Measurements from ENCODE around the gene MTA1. TPM values are rescaled to one million over a fixed set of nuclear protein-coding genes. Genes with fewer than 3 reads are reported as not detected.
A peak's percentile ranks its signal among the peaks of the same experiment; 100 is the strongest.

MTA1 gene
- total RNA-seq, 1 experiment from 2014 or later = 238 TPM

DNA sequence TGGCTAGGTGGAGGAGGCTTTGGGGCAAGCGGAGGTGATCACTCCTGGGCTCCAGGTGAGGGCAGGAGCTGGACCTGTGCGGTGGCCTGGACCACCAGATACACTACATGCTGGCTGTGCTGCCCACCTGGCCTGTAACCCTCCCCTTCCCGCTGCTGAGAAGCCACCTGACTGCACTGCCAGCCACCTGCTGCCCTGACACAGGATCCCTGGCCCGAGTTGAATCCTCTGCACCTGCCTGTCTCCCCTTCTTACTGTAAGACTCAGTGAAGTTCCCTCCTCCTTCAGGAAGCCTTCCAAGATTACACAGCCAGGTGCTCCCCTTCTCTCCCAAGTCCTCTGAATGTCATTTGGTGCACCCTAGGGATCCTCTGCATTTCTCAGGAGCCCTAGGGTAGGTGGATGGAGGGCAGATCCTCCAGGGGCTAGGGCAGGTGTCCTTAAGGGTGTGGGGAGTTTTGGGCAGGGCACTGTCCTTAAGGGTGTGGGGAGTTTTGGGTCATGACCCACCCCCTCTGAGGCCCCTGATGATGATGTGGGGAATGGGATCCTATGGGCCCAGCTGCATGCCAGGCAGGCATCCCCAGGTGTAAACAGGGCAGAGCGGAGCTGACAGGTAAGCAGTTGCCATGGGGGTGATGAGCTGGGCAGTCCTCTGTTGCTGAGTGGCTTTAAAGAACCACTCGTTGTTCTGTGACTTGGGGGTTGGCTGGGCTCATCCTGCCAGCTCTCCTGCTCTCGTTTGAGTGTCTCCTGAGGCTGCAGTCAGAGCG is 6.7 kb upstream of the MTA1 start:
- H3K4me1 ChIP-seq (ENCODE audit: insufficient read depth, low read length, poor library complexity, severe bottlenecking) = peaks cover 12% of the 10 kb centered on the region
- no peaks in the 10 kb centered on the region for H3K27me3 ChIP-seq (replicated peaks; ENCODE audit: insufficient read depth, low read depth, low read length, poor library complexity)
- no peaks in the 10 kb centered on the region for H3K9me3 ChIP-seq (ENCODE audit: low read depth, low read length, poor library complexity, severe bottlenecking)
- POLR2A ChIA-PET (ENCODE audit: low non-redundant PET) = no interaction called here
- DNase-seq (ENCODE audit: low spot score) = no peak
- no peaks in the 10 kb centered on the region for H3K36me3 ChIP-seq (ENCODE audit: insufficient read depth, low read length, poor library complexity, severe bottlenecking)
- BruUV-seq (replicated peaks) = no TSS peak
- no peak overlapping the region for H3K4me3 ChIP-seq (ENCODE audit: low read depth, low read length, poor library complexity, severe bottlenecking)
- H3K27ac ChIP-seq (ENCODE audit: low read depth, low read length, poor library complexity, severe bottlenecking) = no peak overlapping the region
- CTCF ChIA-PET = no interaction called here
- intact Hi-C loops (cut with micrococcal nuclease; ENCODE audit: unreplicated experiment) = no loop called here
- TF ChIP-seq, protein P1, sequence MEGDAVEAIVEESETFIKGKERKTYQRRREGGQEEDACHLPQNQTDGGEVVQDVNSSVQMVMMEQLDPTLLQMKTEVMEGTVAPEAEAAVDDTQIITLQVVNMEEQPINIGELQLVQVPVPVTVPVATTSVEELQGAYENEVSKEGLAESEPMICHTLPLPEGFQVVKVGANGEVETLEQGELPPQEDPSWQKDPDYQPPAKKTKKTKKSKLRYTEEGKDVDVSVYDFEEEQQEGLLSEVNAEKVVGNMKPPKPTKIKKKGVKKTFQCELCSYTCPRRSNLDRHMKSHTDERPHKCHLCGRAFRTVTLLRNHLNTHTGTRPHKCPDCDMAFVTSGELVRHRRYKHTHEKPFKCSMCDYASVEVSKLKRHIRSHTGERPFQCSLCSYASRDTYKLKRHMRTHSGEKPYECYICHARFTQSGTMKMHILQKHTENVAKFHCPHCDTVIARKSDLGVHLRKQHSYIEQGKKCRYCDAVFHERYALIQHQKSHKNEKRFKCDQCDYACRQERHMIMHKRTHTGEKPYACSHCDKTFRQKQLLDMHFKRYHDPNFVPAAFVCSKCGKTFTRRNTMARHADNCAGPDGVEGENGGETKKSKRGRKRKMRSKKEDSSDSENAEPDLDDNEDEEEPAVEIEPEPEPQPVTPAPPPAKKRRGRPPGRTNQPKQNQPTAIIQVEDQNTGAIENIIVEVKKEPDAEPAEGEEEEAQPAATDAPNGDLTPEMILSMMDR (conservative IDR thresholded peaks at IDR 0.05; ENCODE audit: low read depth, low read length) = no peak
- TF ChIP-seq EZH2 (IDR thresholded peaks at IDR 0.05; ENCODE audit: borderline replicate concordance, low read depth, low read length, poor library complexity, severe bottlenecking) = no peak

DNA sequence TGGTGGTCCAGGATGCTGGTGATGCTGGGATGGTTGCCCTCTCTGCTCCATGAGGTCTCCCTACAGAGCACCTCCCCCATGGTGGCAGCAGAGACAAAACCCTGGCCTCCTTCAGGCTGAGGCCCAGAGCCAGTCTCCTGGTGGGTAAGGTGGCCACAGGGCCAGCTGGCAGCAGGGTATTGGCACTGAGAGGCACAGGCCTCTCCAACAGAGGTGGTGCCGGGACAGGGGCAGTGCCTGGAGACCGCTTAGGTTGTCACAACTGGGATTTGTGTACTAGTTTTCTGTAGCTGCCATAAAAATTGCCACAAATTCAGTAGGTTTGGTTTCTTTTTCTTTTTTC is 6.1 kb upstream of the MTA1 start:
- Histone ChIP-seq H3K4me1 (ENCODE audit: insufficient read depth, low read length, poor library complexity, severe bottlenecking) (peaks cover 14% of the 10 kb centered on the region), H3K9me3 (ENCODE audit: low read depth, low read length, poor library complexity, severe bottlenecking) (no peaks in the 10 kb centered on the region), H3K27me3 (replicated peaks; ENCODE audit: insufficient read depth, low read depth, low read length, poor library complexity) (no peaks in the 10 kb centered on the region), H3K36me3 (ENCODE audit: insufficient read depth, low read length, poor library complexity, severe bottlenecking) (no peaks in the 10 kb centered on the region), H3K4me3 (ENCODE audit: low read depth, low read length, poor library complexity, severe bottlenecking) (no peak overlapping the region), H3K27ac (ENCODE audit: low read depth, low read length, poor library complexity, severe bottlenecking) (no peak overlapping the region)
- BruUV-seq (replicated peaks) = no TSS peak
- DNase-seq (ENCODE audit: low spot score) = no peak
- TF ChIP-seq, protein P1 (conservative IDR thresholded peaks at IDR 0.05; ENCODE audit: low read depth, low read length) = no peak
- no peak for TF ChIP-seq EZH2 (IDR thresholded peaks at IDR 0.05; ENCODE audit: borderline replicate concordance, low read depth, low read length, poor library complexity, severe bottlenecking)
- CTCF ChIA-PET = no interaction called here
- POLR2A ChIA-PET (ENCODE audit: low non-redundant PET) = no interaction called here
- intact Hi-C loops (cut with micrococcal nuclease; ENCODE audit: unreplicated experiment) = no loop called here

DNA sequence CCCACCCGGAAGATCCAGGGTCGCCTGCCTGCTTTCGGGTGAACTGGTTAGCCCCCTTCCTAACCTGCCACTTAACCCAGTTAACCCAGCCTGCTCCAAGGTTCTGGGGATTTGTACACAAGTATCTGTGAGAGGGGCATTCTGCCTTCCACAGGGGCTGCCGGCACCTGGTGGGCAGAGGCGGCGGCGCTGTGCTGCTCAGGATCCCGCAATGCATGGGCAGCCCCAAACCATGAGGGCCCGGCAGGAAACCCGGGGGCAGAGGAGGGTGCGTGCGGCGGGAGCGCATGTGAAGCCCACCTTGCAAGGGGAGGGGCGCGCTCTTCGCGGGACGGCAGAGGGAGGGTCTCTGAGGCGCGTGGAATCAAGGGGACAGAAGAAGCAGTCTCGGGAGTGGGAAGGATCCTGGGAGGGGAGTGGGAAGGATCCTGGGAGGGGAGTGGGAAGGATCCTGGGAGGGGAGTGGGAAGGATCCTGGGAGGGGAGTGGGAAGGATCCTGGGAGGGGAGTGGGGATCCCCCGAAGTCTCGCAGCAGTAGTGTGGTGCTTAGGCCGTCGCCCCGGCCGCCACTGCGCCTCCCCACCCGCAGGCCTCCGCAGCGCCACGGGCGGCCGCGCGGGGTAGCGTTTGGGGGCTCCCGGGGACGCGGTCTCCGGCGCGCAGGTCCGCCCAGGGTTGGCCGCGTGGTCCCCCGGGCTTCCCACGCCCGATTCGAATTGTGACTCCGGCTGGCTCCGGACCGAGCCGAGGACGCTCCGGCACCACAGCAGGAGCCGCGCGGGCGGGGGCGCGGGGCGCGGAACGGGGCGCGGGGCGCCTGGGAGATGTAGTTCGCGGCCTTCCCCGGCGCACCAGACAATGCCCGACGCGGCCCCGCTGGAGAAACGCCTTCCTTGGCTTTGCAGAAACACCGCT is 4.9 kb upstream of the MTA1 start:
- Histone ChIP-seq H3K27ac (ENCODE audit: low read depth, low read length, poor library complexity, severe bottlenecking) (peak overlapping the region; percentile 75), H3K27me3 (replicated peaks; ENCODE audit: insufficient read depth, low read depth, low read length, poor library complexity) (no peaks in the 10 kb centered on the region)

More for the DNA sequence above, 4.9 kb upstream of the MTA1 start:
- intact Hi-C loops (cut with micrococcal nuclease; ENCODE audit: unreplicated experiment) = no loop called here
- H3K4me1 ChIP-seq (ENCODE audit: insufficient read depth, low read length, poor library complexity, severe bottlenecking) = peaks cover 24% of the 10 kb centered on the region
- ChIA-PET CTCF (interaction anchor here (0.7 kb wide), 1 partner anchor 8 kb away, joined by 8 read pairs; no protein-coding TSS in a partner anchor), POLR2A (ENCODE audit: low non-redundant PET) (no interaction called here)
- peak; percentile 89 for DNase-seq (ENCODE audit: low spot score)
- H3K9me3 ChIP-seq (ENCODE audit: low read depth, low read length, poor library complexity, severe bottlenecking) = no peaks in the 10 kb centered on the region
- TF ChIP-seq, protein P1 (conservative IDR thresholded peaks at IDR 0.05; ENCODE audit: low read depth, low read length) = peak; percentile 49; the same call in 1 of the 2 replicates
- TF ChIP-seq EZH2 (IDR thresholded peaks at IDR 0.05; ENCODE audit: borderline replicate concordance, low read depth, low read length, poor library complexity, severe bottlenecking) = no peak
- no peaks in the 10 kb centered on the region for H3K36me3 ChIP-seq (ENCODE audit: insufficient read depth, low read length, poor library complexity, severe bottlenecking)
- BruUV-seq (replicated peaks) = no TSS peak
- peak overlapping the region; percentile 54 for H3K4me3 ChIP-seq (ENCODE audit: low read depth, low read length, poor library complexity, severe bottlenecking)
